GM19467 (cell line): Measurements from ENCODE around the gene CNTNAP2.

Experiments
- ATAC-seq: cut with Tn5 transposase; IDR thresholded peaks from one replicate; pipeline ENCODE4 v1.9.1; 2021; ENCODE audit warnings: mild to moderate bottlenecking, moderate library complexity; ENCODE audit not compliant: unreplicated experiment

The CNTNAP2 gene

DNA sequence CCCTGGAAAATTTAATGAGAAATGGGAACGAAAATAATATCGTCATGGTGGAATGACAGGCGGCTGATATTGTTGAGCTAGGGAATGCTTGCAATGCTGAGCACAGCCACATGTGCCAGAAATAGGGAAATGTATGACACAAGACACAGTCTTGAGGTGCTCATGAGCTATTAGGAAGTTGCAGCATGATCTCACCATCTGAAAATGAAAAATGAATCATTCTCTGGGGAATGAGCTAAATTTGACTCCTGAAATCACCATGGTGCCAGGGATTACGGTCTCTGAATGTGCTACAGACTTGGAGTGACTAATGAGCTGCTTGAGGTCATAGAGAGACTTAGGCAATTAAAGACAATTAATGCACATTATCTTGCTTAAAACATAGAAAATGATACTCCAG lies 845.0 kb downstream of the CNTNAP2 start:
- ATAC-seq, result no peak

DNA sequence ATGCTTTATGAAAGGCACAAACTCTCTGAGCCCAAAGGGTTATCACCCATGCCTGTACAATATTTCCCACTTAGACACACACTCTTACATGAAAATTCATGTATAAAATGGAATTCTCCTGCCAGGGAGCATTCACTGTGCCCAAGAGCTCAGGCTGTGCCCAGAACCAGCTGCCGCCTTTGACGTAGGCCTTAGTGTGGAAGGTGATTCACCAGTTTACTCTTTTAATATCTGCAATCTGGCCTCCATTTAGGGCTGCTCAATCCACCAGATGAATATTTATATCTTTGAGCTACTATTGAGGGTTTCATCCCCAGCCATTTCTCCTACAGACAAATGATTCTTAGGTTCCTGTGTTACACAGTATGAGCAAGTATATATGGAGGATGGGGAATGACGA lies 849.7 kb downstream of the CNTNAP2 start:
- no peak for ATAC-seq

DNA sequence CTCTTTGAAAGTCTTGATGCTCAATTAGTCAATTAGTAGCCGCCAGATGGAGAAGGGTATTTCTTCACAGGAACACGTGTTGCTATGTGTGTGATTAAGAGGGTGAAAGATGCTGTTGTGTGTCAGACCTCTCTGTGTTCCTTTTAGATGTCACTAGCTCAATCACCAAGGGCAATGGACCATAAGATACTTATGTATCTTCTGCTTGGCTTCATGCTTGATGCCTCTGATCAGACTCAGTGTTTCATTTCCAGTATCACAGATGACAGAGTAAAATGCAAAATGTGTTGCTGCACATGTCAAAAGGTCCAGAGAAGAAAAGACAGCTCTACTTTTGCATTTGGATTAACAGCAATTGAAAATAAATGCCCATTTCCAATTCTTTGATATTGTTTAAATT lies 865.9 kb downstream of the CNTNAP2 start:
- ATAC-seq, result no peak

DNA sequence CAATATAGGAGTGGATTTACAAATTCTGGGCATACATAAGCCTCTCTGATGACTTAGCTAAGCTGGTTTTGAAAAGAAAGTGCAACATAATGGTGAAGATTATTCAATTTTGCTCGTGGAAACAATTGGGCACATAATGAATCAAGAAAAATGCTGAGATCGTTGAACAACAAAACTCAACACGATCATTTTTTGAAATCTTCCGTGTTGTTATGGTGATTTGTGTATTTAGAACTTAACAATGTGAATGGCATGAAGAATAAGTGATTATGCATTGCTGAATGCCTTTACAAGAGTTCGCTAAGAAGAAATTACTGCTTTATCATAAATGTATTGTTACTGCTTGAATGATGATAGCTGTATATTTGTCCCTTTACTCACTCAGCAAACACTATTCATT lies 875.0 kb downstream of the CNTNAP2 start:
- no peak for ATAC-seq

DNA sequence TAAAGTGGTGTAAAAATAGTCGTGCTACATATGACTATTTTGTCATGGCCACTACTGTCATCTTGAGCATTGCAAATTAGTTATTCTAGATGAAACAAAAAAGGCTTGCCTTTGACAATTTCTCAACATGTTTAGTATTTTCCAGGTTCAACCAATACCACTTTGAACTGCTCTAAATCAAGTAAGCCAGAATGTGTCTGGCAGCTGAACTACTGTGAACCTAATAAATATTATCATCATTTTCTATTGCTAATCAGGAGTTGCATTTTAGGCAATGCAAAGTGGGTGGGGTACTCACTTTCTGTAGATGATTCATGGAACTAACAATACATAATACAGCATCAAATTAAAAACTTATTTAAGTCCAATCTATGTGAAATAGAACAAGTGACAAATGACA lies 877.2 kb downstream of the CNTNAP2 start:
- ATAC-seq, result no peak

GRCh38 chr7:147008530-147008929 lies 891.9 kb downstream of the CNTNAP2 start:
- ATAC-seq, result no peak

DNA sequence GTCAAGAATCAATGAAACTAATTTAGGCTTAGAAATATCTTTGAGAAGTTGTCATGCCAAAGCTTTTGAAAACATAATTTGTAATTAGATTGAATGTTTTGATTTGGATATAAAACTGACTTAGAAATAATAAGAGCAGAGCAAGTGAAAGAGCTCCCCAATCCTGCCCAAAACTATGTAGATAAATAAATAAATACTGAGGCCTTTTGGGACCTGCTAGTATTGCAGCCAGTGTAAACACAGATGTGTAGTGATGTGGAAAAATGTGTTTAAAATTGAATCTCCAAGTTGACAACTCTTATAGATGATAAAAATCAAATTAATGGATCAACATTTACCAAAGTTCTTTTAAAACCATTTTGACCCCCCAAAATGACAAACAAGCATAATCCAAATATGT lies 896.1 kb downstream of the CNTNAP2 start:
- no peak for ATAC-seq

GRCh38 chr7:147013825-147014224 lies 897.2 kb downstream of the CNTNAP2 start:
- ATAC-seq, result no peak

GRCh38 chr7:147014286-147014955 lies 897.8 kb downstream of the CNTNAP2 start:
- no peak for ATAC-seq

GRCh38 chr7:147015999-147016398 lies 899.4 kb downstream of the CNTNAP2 start:
- no peak for ATAC-seq

GRCh38 chr7:147022056-147022455 lies 905.5 kb downstream of the CNTNAP2 start:
- ATAC-seq, result no peak

- ATAC-seq, result no peak
Measured at GRCh38 chr7:147023440-147023839, 906.8 kb downstream of the CNTNAP2 start.

DNA sequence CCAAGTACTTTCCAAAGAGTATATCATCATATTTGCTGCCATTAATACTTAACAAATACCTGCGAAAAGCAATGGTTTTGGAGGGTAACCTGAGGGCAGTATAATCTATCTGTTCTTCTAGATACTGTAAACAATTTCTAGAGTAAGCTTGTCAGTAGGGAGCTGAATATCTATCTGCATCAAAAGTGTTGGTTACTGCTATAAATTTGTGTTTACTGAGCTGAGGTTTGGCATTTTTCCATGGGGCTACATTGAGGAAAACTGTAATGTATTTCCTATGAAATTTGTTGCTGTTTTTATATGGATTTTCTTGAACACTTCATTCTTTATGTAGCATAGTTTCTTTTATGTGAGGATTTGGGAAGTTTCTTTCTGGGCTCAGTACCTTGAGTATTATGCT lies 913.4 kb downstream of the CNTNAP2 start:
- no peak for ATAC-seq

- ATAC-seq, result no peak
Measured at GRCh38 chr7:147033641-147034040, 917.0 kb downstream of the CNTNAP2 start.

GRCh38 chr7:147041438-147041837 lies 924.8 kb downstream of the CNTNAP2 start:
- no peak for ATAC-seq

DNA sequence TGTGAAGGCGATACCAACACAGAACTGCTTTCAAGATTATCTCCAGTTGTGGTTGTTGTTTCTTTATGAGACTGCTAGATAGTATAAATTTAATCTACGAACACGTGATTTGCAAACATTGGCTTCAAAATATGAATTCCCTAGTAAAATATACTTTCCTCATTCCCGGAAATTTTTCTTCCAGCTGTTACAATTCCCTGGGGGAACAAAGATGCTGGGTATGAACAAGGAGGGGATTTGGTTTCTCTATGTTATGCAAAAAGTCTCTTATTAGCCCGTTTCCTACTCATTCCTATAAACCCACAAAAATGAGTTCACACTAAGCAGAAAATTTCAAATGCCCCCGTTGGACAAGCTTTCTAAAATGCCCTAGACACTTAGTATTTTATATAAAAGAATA lies 928.3 kb downstream of the CNTNAP2 start:
- no peak for ATAC-seq

DNA sequence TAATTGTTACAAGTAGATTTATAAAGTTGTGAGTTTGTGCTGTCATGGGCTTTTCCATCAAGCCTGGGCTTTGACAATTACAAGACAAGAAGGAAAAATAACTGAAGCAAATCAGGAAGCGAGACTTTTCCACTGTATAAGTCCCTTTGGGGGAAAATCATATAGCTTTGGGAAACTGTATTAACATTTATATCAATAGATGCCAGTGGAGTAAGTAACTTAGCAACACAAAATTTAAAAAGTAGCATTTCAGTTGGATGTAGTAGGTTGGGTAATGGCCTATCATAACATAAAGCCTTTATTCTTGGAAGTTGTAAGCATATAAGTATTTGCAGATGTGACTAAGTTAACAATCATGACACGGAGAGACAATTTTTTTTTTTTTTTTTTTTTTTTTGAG lies 931.1 kb downstream of the CNTNAP2 start:
- no peak for ATAC-seq

DNA sequence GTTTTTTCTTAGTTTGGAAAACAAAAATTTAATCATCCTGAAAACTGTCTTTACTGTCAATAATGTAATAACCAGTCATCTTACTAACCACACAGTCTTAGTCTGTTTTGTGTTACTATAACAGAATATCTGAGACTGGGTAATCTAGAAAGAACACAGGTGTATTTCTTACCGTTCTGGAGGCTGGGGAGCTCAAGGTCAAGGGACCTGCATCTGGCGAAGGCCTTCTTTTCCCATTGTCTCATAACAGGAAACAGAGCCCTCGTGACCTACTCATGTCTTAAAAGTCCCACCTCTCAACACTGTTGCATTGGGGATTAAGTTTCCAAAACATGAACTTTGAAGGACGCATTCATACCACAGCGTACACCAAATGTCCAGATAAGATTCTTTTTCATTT lies 932.3 kb downstream of the CNTNAP2 start:
- no peak for ATAC-seq

- no peak for ATAC-seq
Measured at GRCh38 chr7:147052818-147053217, 936.2 kb downstream of the CNTNAP2 start.

- ATAC-seq, result no peak
Measured at GRCh38 chr7:147053746-147054145, 937.1 kb downstream of the CNTNAP2 start.

DNA sequence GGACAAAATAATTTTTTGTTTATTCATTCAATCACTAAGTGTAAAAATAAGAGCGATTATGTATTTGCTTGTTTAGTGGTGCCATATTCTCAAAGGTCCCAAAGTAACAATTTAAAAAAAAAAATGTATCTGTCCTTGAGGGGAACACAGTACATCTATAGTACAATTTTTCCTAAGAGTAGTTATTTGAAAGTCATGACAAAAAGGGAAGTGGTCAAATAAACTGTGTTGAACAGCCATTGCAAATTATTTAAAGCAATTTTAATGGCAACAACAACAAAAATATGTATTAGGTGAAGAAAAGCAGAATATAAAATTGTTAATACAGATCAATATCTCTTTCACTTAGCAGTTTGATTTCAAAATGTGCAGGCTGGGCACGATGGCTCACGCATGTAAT lies 943.5 kb downstream of the CNTNAP2 start:
- no peak for ATAC-seq

- ATAC-seq, result no peak
Measured at GRCh38 chr7:147062897-147063296, 946.3 kb downstream of the CNTNAP2 start.

DNA sequence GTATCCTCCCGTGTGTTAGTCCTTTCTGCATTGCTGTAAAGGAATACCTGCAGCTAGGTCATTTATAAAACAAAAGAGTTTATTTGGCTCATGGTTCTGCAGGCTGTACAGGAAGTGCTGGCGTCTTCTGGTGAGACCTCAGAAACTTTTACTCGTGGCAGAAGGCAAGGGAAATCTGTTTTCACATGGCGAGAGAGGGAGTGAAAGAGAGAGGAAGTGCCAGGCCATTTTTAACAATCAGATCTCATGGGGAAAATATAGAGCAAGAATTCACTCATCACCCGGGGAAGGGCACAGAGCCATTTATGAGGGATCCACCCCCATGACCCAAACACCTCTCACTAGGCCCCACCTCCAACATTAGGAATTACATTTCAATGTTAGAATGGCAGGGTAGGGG lies 952.2 kb downstream of the CNTNAP2 start:
- ATAC-seq, result no peak
